GM18507 (cell line): ENCODE data around the gene KCNQ1.
A peak's percentile ranks its signal among the peaks of the same experiment; 100 is the strongest.

Source experiments
- DNase-seq: peaks from one replicate; pipeline ENCODE4 v3.0.0; 2011; ENCODE audit warnings: low read depth; ENCODE audit not compliant: insufficient read length; ENCODE audit errors: extremely low spot score
- FAIRE-seq: peaks from 2 replicates; lab custom pipeline; 2011; peaks lifted over from hg19 to GRCh38; lab: Jason Lieb, UNC

Gene KCNQ1

GRCh38 chr11:2452321-2453012, 7.7 kb downstream of the KCNQ1 start:
- FAIRE-seq (no peak), DNase-seq (no peak)

- DNase-seq (no peak), FAIRE-seq (no peak)
These were observed 8.6 kb downstream of the KCNQ1 start for GRCh38 chr11:2453436-2453835.

GRCh38 chr11:2458321-2458720, 13.5 kb downstream of the KCNQ1 start:
- no peak for DNase-seq
- FAIRE-seq, result no peak

GRCh38 chr11:2459016-2459725, 14.4 kb downstream of the KCNQ1 start:
- no peak for FAIRE-seq
- no peak for DNase-seq

- DNase-seq (no peak), FAIRE-seq (no peak)
These were observed 15.2 kb downstream of the KCNQ1 start for GRCh38 chr11:2459796-2460531.

- DNase-seq (no peak), FAIRE-seq (no peak)
These were observed 15.9 kb downstream of the KCNQ1 start for GRCh38 chr11:2460540-2461252.

GRCh38 chr11:2461253-2461955, 16.6 kb downstream of the KCNQ1 start:
- FAIRE-seq, result no peak
- DNase-seq, result no peak

GRCh38 chr11:2461956-2462542, 17.2 kb downstream of the KCNQ1 start:
- FAIRE-seq, result no peak
- DNase-seq, result no peak

GRCh38 chr11:2462543-2462985, 17.8 kb downstream of the KCNQ1 start:
- FAIRE-seq (no peak), DNase-seq (no peak)

- DNase-seq (no peak), FAIRE-seq (no peak)
These were observed 18.4 kb downstream of the KCNQ1 start for GRCh38 chr11:2462986-2463765.

GRCh38 chr11:2463766-2464277, 19.0 kb downstream of the KCNQ1 start:
- DNase-seq (no peak), FAIRE-seq (no peak)

- DNase-seq, result no peak
- no peak for FAIRE-seq
These were observed 19.8 kb downstream of the KCNQ1 start for GRCh38 chr11:2464451-2465165.

- no peak for DNase-seq
- FAIRE-seq, result no peak
These were observed 20.6 kb downstream of the KCNQ1 start for GRCh38 chr11:2465202-2466068.

GRCh38 chr11:2466069-2466801, 21.4 kb downstream of the KCNQ1 start:
- no peak for DNase-seq
- no peak for FAIRE-seq

GRCh38 chr11:2466869-2467694, 22.3 kb downstream of the KCNQ1 start:
- DNase-seq (peak; percentile 39), FAIRE-seq (peak; percentile 38)
